HEK293 (cell line): ENCODE data around the gene GMDS.
A peak's percentile ranks its signal among the peaks of the same experiment; 100 is the strongest.

Source experiments
- CTCF ChIA-PET: fragments of 350-600 bp; formaldehyde crosslinking; extraction: SDS; loops from one replicate; lab custom pipeline; 2021; ENCODE audit warnings: antibody characterized with exemption; lab: Yijun Ruan, JAX
- POLR2A ChIA-PET: fragments of 300-600 bp; formaldehyde crosslinking; extraction: SDS; loops from one replicate; lab custom pipeline; 2020; ENCODE audit warnings: antibody characterized with exemption, inconsistent platforms; lab: Yijun Ruan, JAX
- H3K27ac ChIP-seq: fragments of 200-500 bp; sonication (Bioruptor generic); 2 replicates; pipeline ENCODE4 v1.5.1; 2014; ENCODE audit warnings: low read depth, low read length, control low read depth, inconsistent platforms; ENCODE audit errors: extremely low read depth
- H3K36me3 ChIP-seq, 2 experiments: fragments of 200-500 bp in 1 of 2; sonication (Bioruptor generic) in 1 of 2; 1 replicate in 1 of 2; 2 replicates in 1 of 2; pipeline ENCODE4 v1.5.1; 2014 to 2017; ENCODE audit warnings: inconsistent platforms in 2 of 2, low read length in 2 of 2; ENCODE audit not compliant: control insufficient read depth in 2 of 2, insufficient read depth in 1 of 2
- H3K4me1 ChIP-seq: fragments of 200-500 bp; sonication (Bioruptor generic); 2 replicates; pipeline ENCODE4 v1.5.1; 2014; ENCODE audit warnings: mild to moderate bottlenecking, low read length, inconsistent platforms; ENCODE audit not compliant: control insufficient read depth, insufficient read depth
- H3K4me3 ChIP-seq: 2 replicates; pipeline ENCODE4 v1.5.1; 2011; ENCODE audit warnings: low read depth, mild to moderate bottlenecking, control low read depth, low read length, moderate library complexity
- H3K9me3 ChIP-seq: fragments of 200-500 bp; sonication (Bioruptor generic); 2 replicates; pipeline ENCODE4 v1.5.1; 2014; ENCODE audit warnings: low read depth, low read length, inconsistent platforms; ENCODE audit not compliant: control insufficient read depth, insufficient read depth
- FEZF1 ChIP-seq: fragments of 450-650 bp; formaldehyde crosslinking; IDR thresholded peaks from 2 replicates; pipeline ENCODE4 v1.5.1; 2016; ENCODE audit warnings: missing biosample characterization, missing genetic modification characterization
- GFI1B ChIP-seq: fragments of 450-650 bp; formaldehyde crosslinking; IDR thresholded peaks from 2 replicates; pipeline ENCODE4 v1.5.1; 2016; ENCODE audit warnings: missing biosample characterization, missing genetic modification characterization
- MZF1 ChIP-seq: fragments of 450-650 bp; formaldehyde crosslinking; IDR thresholded peaks from 2 replicates; pipeline ENCODE4 v1.5.1; 2017; ENCODE audit warnings: missing biosample characterization, missing genetic modification characterization, borderline replicate concordance
- OSR2 ChIP-seq: fragments of 450-650 bp; formaldehyde crosslinking; IDR thresholded peaks from 2 replicates; pipeline ENCODE4 v1.5.1; 2016; ENCODE audit warnings: missing biosample characterization, missing genetic modification characterization
- PRDM6 ChIP-seq: fragments of 450-650 bp; formaldehyde crosslinking; IDR thresholded peaks from 2 replicates; pipeline ENCODE4 v1.5.1; 2017; ENCODE audit warnings: missing biosample characterization, missing genetic modification characterization
- TCF7L2 ChIP-seq: IDR thresholded peaks from 2 replicates; pipeline ENCODE4 v1.6.1; 2011; ENCODE audit warnings: low read depth, mild to moderate bottlenecking, inconsistent platforms, low read length, moderate library complexity, borderline replicate concordance
- TSHZ1 ChIP-seq: fragments of 450-650 bp; formaldehyde crosslinking; IDR thresholded peaks from 2 replicates; pipeline ENCODE4 v1.5.1; 2016; ENCODE audit warnings: missing biosample characterization, missing genetic modification characterization, borderline replicate concordance
- ZBTB44 ChIP-seq: fragments of 450-650 bp; IDR thresholded peaks from 2 replicates; pipeline ENCODE4 v1.5.1; 2018; ENCODE audit warnings: missing biosample characterization, mild to moderate bottlenecking, missing genetic modification characterization
- ZBTB48 ChIP-seq: fragments of 450-650 bp; formaldehyde crosslinking; IDR thresholded peaks from 2 replicates; pipeline ENCODE4 v1.5.1; 2016; ENCODE audit warnings: missing biosample characterization, missing genetic modification characterization
- ZIC2 ChIP-seq: fragments of 450-650 bp; formaldehyde crosslinking; IDR thresholded peaks from 2 replicates; pipeline ENCODE4 v1.5.1; 2016; ENCODE audit warnings: missing biosample characterization, missing genetic modification characterization
- ZNF114 ChIP-seq: fragments of 450-650 bp; formaldehyde crosslinking; IDR thresholded peaks from 2 replicates; pipeline ENCODE4 v1.5.0; 2017; ENCODE audit warnings: missing biosample characterization, missing genetic modification characterization
- ZNF133 ChIP-seq: fragments of 450-650 bp; formaldehyde crosslinking; IDR thresholded peaks from 2 replicates; pipeline ENCODE4 v1.5.1; 2016; ENCODE audit warnings: missing biosample characterization, missing genetic modification characterization
- ZNF155 ChIP-seq: fragments of 450-650 bp; formaldehyde crosslinking; IDR thresholded peaks from 2 replicates; pipeline ENCODE4 v1.5.1; 2016; ENCODE audit warnings: missing biosample characterization, missing genetic modification characterization
- ZNF174 ChIP-seq: fragments of 450-650 bp; formaldehyde crosslinking; IDR thresholded peaks from 2 replicates; pipeline ENCODE4 v1.5.0; 2017; ENCODE audit warnings: missing biosample characterization, mild to moderate bottlenecking, missing genetic modification characterization
- ZNF26 ChIP-seq: fragments of 450-650 bp; formaldehyde crosslinking; IDR thresholded peaks from 2 replicates; pipeline ENCODE4 v1.5.1; 2016; ENCODE audit warnings: missing biosample characterization, missing genetic modification characterization
- ZNF433 ChIP-seq: fragments of 450-650 bp; formaldehyde crosslinking; IDR thresholded peaks from 2 replicates; pipeline ENCODE4 v1.5.1; 2016; ENCODE audit warnings: missing biosample characterization, missing genetic modification characterization, low read depth
- ZNF48 ChIP-seq: fragments of 450-650 bp; formaldehyde crosslinking; IDR thresholded peaks from 2 replicates; pipeline ENCODE4 v1.5.1; 2016; ENCODE audit warnings: missing biosample characterization, missing genetic modification characterization
- ZNF514 ChIP-seq: fragments of 450-650 bp; formaldehyde crosslinking; IDR thresholded peaks from 2 replicates; pipeline ENCODE4 v1.5.1; 2016; ENCODE audit warnings: missing biosample characterization, missing genetic modification characterization
- ZNF521 ChIP-seq: fragments of 450-650 bp; formaldehyde crosslinking; IDR thresholded peaks from 2 replicates; pipeline ENCODE4 v1.5.1; 2017; ENCODE audit warnings: missing biosample characterization, mild to moderate bottlenecking, missing genetic modification characterization
- ZNF561 ChIP-seq: fragments of 450-650 bp; IDR thresholded peaks from 2 replicates; pipeline ENCODE4 v1.5.1; 2018; ENCODE audit warnings: missing biosample characterization, missing genetic modification characterization, borderline replicate concordance
- ZNF600 ChIP-seq: fragments of 450-650 bp; formaldehyde crosslinking; IDR thresholded peaks from 2 replicates; pipeline ENCODE4 v1.5.1; 2016; ENCODE audit warnings: missing biosample characterization, missing genetic modification characterization
- ZNF654 ChIP-seq: fragments of 450-650 bp; formaldehyde crosslinking; IDR thresholded peaks from 2 replicates; pipeline ENCODE4 v1.5.1; 2016; ENCODE audit warnings: low read depth, missing biosample characterization, missing genetic modification characterization
- TF ChIP-seq, protein P1 (sequence below): fragments of 450-650 bp; formaldehyde crosslinking; IDR thresholded peaks from 2 replicates; pipeline ENCODE4 v1.5.1; 2016; ENCODE audit warnings: missing biosample characterization, missing genetic modification characterization
- TF ChIP-seq, protein P2 (sequence below): sonication (generic); formaldehyde crosslinking; IDR thresholded peaks from 2 replicates; pipeline ENCODE4 v1.8.1; 2022; ENCODE audit warnings: mild to moderate bottlenecking, moderate library complexity, missing genetic modification reagents

GMDS gene

DNA sequence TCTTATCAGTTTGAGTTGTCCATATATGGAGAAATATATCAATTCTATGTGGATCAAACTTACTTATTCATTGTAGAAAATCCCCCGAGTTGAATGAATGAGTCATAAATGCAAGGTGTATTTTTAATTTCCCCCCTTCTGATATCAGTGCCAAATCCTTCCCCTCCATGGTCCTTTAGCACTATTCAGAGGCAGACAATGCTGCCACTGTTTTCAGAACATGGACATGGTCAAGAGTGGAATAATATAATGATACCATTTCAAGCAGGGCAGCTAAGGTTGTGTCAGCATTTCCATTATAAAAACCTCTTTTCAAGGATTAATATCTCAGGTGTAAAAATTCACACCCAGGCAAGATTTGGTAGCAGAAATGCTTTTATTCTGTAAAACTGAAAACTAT lies 391.6 kb downstream of the GMDS start (continued):
- no peak for TF ChIP-seq ZNF48
- no peak for TF ChIP-seq ZNF155
- no peak for TF ChIP-seq TCF7L2
- no peak for TF ChIP-seq ZNF521
- TF ChIP-seq, protein P1, sequence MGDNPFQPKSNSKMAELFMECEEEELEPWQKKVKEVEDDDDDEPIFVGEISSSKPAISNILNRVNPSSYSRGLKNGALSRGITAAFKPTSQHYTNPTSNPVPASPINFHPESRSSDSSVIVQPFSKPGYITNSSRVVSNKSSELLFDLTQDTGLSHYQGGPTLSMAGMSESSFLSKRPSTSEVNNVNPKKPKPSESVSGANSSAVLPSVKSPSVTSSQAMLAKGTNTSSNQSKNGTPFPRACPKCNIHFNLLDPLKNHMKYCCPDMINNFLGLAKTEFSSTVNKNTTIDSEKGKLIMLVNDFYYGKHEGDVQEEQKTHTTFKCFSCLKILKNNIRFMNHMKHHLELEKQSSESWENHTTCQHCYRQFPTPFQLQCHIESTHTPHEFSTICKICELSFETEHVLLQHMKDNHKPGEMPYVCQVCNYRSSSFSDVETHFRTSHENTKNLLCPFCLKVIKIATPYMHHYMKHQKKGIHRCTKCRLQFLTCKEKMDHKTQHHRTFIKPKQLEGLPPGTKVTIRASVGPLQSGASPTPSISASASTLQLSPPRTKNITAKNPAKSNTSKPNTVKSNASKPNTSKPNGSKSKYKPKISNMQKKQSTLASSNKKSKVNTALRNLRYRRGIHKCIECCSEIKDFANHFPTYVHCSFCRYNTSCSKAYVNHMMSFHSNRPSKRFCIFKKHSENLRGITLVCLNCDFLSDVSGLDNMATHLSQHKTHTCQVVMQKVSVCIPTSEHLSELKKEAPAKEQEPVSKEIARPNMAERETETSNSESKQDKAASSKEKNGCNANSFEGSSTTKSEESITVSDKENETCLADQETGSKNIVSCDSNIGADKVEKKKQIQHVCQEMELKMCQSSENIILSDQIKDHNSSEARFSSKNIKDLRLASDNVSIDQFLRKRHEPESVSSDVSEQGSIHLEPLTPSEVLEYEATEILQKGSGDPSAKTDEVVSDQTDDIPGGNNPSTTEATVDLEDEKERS (tag by site-specific recombination), result no peak
- TF ChIP-seq ZBTB48 (tag by site-specific recombination), result no peak
- TF ChIP-seq GFI1B, result no peak

GRCh38 chr6:1851681-1852456 lies 393.5 kb downstream of the GMDS start:
- Histone ChIP-seq H3K4me3 (no peak overlapping the region), H3K4me1 (peaks cover 51% of the 10 kb centered on the region), H3K9me3 (no peaks in the 10 kb centered on the region), H3K36me3 (no peaks in the 10 kb centered on the region), H3K27ac (peak overlapping the region; percentile 1; the same call in 1 of the 2 replicates)
- CTCF ChIA-PET, result interaction anchor here (0.7 kb wide), 4 partner anchors 9 to 852 kb away, joined by 3 to 4 read pairs (median 4); no protein-coding TSS in a partner anchor
- POLR2A ChIA-PET, result no interaction called here
- TF ChIP-seq ZNF433 (tag by site-specific recombination) (no peak), OSR2 (tag by site-specific recombination) (peak; percentile 41; the same call in 1 of the 2 replicates), ZNF561 (tag by site-specific recombination) (0 out of 2 replicates have a peak, but pooled peaks have one; percentile 26), ZIC2 (tag by site-specific recombination) (no peak), FEZF1 (tag by site-specific recombination) (peak; percentile 65), MZF1 (0 out of 2 replicates have a peak, but pooled peaks have one; percentile 23), ZBTB44 (tag by site-specific recombination) (peak; percentile 40; the same call in 1 of the 2 replicates), ZNF26 (no peak), ZNF174 (no peak), PRDM6 (tag by site-specific recombination) (peak; percentile 86), ZNF600 (tag by site-specific recombination) (0 out of 2 replicates have a peak, but pooled peaks have one; percentile 58), ZNF514 (no peak), ZNF133 (tag by site-specific recombination) (no peak), ZNF654 (no peak), ZNF114 (tag by site-specific recombination) (no peak), TSHZ1 (tag by site-specific recombination) (no peak)
- TF ChIP-seq, protein P2, sequence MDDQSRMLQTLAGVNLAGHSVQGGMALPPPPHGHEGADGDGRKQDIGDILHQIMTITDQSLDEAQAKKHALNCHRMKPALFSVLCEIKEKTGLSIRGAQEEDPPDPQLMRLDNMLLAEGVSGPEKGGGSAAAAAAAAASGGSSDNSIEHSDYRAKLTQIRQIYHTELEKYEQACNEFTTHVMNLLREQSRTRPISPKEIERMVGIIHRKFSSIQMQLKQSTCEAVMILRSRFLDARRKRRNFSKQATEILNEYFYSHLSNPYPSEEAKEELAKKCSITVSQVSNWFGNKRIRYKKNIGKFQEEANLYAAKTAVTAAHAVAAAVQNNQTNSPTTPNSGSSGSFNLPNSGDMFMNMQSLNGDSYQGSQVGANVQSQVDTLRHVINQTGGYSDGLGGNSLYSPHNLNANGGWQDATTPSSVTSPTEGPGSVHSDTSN (CRISPR knock-in tag), result no peak
